ENCODE measurements around the gene ARHGEF19.

GRCh38 chr1:16148329-16149092 lies 63.9 kb downstream of the ARHGEF19 start:
- TF ChIP-seq, protein P1, sequence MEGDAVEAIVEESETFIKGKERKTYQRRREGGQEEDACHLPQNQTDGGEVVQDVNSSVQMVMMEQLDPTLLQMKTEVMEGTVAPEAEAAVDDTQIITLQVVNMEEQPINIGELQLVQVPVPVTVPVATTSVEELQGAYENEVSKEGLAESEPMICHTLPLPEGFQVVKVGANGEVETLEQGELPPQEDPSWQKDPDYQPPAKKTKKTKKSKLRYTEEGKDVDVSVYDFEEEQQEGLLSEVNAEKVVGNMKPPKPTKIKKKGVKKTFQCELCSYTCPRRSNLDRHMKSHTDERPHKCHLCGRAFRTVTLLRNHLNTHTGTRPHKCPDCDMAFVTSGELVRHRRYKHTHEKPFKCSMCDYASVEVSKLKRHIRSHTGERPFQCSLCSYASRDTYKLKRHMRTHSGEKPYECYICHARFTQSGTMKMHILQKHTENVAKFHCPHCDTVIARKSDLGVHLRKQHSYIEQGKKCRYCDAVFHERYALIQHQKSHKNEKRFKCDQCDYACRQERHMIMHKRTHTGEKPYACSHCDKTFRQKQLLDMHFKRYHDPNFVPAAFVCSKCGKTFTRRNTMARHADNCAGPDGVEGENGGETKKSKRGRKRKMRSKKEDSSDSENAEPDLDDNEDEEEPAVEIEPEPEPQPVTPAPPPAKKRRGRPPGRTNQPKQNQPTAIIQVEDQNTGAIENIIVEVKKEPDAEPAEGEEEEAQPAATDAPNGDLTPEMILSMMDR (IDR thresholded peaks at IDR 0.05; ENCODE audit: insufficient read depth, low read depth, low read length), result no peak
- TF ChIP-seq EZH2 (IDR thresholded peaks at IDR 0.05; ENCODE audit: insufficient read depth, low read length), result no peak
